IMR-90 (cell line): ENCODE results near the gene MAGI1.
A peak's percentile ranks its signal among the peaks of the same experiment; 100 is the strongest.

Experiments used
- BHLHE40 ChIP-seq: fragments of 150-350 bp; IDR thresholded peaks from 2 replicates; pipeline ENCODE4 v1.6.1; 2016; ENCODE audit warnings: mild to moderate bottlenecking, low read depth, low read length
- CEBPB ChIP-seq: IDR thresholded peaks from 2 replicates; pipeline ENCODE4 v1.6.1; 2012; ENCODE audit warnings: low read depth, low read length, improper control_type of control experiment
- TF ChIP-seq, protein P1 (sequence below): fragments of 150-350 bp; IDR thresholded peaks from 2 replicates; pipeline ENCODE4 v1.6.1; 2017; ENCODE audit warnings: mild to moderate bottlenecking, antibody characterized with exemption, low read length, low read depth
- TF ChIP-seq, protein P2 (sequence below): conservative IDR thresholded peaks from 2 replicates; pipeline ENCODE4 v1.5.1; 2012; ENCODE audit warnings: mild to moderate bottlenecking, low read depth, low read length, improper control_type of control experiment

DNA sequence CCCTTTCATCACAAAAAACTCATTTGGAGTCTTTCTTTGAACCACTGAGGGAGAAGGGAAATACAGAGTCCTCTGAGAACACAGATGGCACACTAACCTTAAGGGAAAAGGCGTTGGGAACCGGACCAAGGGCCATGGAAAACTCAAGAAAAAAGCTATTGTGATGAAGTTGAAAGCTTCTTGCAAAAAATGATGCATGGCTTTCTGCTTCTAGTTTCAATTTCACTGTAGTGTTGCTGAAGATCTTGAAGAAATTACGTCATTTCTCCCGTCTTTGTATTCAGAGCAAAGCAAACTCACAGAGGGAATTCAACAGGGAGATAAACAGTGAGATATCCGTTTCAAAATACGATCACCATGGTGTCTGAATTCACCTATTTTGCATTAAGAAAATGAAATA, 708.6 kb downstream of the MAGI1 start:
- TF ChIP-seq, protein P1, sequence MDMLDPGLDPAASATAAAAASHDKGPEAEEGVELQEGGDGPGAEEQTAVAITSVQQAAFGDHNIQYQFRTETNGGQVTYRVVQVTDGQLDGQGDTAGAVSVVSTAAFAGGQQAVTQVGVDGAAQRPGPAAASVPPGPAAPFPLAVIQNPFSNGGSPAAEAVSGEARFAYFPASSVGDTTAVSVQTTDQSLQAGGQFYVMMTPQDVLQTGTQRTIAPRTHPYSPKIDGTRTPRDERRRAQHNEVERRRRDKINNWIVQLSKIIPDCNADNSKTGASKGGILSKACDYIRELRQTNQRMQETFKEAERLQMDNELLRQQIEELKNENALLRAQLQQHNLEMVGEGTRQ = no peak
- TF ChIP-seq CEBPB (peak; percentile 54), BHLHE40 (no peak)
- TF ChIP-seq, protein P2, sequence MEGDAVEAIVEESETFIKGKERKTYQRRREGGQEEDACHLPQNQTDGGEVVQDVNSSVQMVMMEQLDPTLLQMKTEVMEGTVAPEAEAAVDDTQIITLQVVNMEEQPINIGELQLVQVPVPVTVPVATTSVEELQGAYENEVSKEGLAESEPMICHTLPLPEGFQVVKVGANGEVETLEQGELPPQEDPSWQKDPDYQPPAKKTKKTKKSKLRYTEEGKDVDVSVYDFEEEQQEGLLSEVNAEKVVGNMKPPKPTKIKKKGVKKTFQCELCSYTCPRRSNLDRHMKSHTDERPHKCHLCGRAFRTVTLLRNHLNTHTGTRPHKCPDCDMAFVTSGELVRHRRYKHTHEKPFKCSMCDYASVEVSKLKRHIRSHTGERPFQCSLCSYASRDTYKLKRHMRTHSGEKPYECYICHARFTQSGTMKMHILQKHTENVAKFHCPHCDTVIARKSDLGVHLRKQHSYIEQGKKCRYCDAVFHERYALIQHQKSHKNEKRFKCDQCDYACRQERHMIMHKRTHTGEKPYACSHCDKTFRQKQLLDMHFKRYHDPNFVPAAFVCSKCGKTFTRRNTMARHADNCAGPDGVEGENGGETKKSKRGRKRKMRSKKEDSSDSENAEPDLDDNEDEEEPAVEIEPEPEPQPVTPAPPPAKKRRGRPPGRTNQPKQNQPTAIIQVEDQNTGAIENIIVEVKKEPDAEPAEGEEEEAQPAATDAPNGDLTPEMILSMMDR = no peak
